ENCODE data around the gene MAP3K15.
A peak's percentile ranks its signal among the peaks of the same experiment; 100 is the strongest.

The MAP3K15 gene

DNA sequence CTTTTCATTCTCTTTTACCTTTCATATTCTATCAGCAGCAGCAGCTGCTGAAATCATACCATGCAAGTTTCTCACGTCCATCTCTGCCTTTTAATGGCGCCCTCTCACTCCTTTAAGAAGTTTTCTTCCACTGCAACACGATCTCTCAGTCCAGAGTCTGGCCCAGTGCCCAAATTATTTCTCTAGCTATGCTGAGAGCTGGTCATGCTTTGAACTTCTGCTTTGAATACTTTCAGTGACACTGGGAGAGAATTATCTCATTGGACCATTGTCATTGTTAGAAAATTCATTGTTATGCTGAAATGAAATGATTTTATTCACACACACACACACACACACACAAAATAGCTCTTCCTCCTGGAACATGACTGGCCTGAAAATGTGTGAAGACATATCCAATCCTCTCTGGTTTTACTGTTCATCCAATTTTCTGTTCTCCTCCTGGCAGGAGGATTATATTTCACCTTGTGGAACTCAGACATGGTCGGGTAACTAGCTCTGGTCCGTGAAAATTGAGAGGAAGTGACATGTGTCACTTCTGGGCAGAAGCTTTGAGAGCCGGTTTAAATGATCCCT lies 172.9 kb downstream of the MAP3K15 start:
- DNase-seq = peak; percentile 65

DNA sequence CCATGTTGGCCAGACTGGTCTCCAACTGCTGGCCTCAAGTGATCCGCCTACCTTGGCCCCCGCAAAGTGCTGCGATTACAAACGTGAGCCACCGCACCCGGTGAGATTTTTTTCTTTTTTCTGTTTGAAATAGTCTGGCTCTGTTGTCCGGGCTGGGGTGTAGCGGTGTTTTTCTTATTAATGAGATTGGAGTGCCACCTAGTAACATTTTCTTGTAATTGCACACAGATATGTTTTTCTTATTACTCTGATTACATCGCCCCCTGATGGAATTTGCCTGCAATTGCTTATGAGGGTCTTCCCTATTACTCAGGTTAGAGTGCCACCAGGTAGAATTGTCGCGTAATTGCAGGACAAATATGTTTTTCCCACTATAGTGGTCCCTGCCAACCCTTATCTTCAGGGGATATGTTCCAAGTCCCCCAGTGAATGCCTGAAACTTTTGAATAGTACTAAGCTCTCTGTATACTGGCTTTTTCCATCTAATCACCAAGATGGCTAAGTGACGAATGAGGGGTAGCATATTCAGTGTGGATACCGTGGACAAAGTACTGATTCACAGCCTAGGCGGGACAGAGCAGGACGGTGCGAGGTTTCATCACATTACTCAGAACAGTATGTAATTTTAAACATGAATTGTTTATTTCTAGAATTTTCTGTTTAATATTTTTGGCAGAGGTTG lies 180.2 kb downstream of the MAP3K15 start:
- DNase-seq = peak; percentile 72

DNA sequence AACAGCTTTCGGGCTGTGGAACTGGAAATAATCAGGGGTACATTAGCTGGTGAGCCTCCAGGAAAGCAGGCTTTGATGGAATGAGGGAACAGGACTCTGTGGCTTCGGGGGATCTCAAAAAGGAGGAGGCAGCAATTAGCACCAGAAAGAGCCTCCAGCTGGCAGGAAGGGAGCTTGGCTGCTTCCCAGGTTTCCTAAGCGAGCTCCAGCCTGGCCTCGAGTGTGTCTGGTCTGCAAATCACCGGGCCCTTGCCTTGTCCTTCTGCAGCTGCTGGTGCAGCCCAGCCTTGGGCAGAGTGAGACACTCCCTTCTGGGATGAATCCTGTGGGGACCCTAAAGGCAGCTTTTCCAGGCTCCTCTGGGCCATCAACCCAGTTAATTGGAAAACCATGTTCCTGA lies 182.3 kb downstream of the MAP3K15 start:
- no peak for DNase-seq

DNA sequence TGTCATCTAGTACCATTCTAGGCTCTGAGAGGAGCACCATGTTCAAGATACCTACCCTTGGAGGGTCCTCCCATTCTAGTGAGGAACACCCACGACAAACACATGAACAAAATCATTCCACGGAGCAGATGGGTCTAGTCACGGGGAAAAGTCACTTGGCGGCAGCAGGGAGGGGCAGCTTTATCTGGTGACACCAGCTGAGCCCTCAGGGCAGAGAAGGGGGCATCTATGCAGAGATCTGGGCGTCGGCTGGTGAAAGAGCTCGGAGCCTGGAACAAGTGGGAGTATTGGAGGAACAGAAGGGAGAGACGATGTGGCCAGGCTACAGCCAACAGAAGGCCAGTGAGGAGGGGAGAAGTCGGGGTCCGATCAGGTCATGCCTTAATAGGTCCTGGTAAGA lies 183.5 kb downstream of the MAP3K15 start:
- no peak for DNase-seq

DNA sequence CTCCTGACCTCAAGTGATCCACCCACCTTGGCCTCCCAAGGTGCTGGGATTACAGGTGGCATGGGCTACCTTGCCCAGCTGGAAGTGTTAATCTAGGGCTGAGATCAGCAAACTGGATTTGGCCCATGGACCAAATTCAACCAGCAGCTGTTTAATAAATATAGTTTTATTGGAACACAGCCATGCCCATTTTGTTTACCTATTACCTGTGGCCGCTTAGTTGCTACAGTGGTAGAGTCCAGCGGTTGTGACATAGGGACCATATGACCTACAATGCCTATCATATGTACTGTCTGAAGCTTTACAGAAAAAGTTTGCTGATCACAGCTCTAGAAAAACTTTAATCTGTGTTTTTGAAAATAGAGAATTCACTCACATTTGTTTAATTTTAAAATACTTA lies 188.7 kb downstream of the MAP3K15 start:
- DNase-seq = no peak

Measured in OCI-M1 (cell line).